NT2/D1 (cell line): Measurements from ENCODE around the gene FIS1.
"Not testable (repeated sequence)": the region's sequence is repeated elsewhere in the genome, so short reads cannot be mapped to it uniquely, and the experiment has no call there.

Experiments used
- SUZ12 ChIP-seq: IDR thresholded peaks from 2 replicates; pipeline ENCODE4 v1.6.1; 2011; ENCODE audit not compliant: insufficient read length, insufficient read depth; ENCODE audit errors: extremely low read depth
- YY1 ChIP-seq: IDR thresholded peaks from 2 replicates; pipeline ENCODE4 v1.6.1; 2011; ENCODE audit not compliant: insufficient read length, insufficient read depth
- ZNF274 ChIP-seq: IDR thresholded peaks from 2 replicates; pipeline ENCODE4 v1.6.1; 2011; ENCODE audit warnings: mild to moderate bottlenecking, low read depth, low read length

DNA sequence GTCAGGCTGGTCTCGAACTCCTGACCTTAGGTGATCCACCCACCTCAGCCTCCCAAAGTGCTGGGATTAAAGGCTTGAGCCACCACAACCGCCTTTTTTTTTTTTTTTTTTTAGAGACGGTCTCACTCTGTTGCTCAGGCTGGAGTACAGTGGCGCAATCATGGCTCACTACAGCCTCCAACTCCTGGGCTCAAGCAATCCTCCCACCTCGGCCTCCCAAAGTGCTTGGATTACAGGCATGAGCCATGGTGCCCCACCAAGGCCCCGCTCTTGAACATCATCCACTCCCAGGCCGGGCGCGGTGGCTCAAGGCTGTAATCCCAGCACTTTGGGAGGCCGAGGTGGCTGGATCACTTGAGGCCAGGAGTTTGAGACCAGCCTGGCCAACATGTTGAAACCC, 45.4 kb downstream of the FIS1 start:
- not testable (repeated sequence) for TF ChIP-seq ZNF274, YY1, SUZ12
